ENCODE results near the gene NXT1.

- TF ChIP-seq CTCF (conservative IDR thresholded peaks at IDR 0.05 in 1 of 2, IDR thresholded peaks at IDR 0.05 in 1 of 2; ENCODE audit: extremely low read depth in 1 of 2, insufficient read depth in 1 of 2, low read depth in 1 of 2, low read length in 2 of 2) (peak; percentile 31), EZH2 (IDR thresholded peaks at IDR 0.05; ENCODE audit: borderline replicate concordance, low read length) (no peak)
Measured at GRCh38 chr20:23320317-23320716, 30.3 kb upstream of the NXT1 start.
